ENCODE measurements around the gene THAP2.

DNA sequence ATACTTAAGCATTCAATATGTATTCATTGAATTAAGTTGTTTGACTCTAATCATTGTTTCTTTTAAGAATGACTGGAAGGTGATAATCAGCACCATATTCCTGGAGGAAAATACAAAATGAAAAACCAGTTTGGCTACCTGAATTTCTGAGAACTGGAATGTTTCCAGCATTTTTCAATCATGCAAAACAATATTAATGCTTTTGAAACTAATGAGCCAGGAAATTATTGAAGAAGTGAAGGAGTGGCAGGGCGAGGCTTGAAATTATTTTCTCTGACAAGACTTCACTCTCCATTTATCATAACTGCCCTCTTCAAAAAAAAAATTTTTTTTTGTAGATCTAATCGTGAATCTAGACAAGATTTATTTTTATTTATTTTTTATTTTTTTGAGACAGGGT is 40.8 kb downstream of the THAP2 start:
- no peak for TF ChIP-seq POLR2AphosphoS5 (IDR thresholded peaks at IDR 0.05)
- TF ChIP-seq, protein P1, sequence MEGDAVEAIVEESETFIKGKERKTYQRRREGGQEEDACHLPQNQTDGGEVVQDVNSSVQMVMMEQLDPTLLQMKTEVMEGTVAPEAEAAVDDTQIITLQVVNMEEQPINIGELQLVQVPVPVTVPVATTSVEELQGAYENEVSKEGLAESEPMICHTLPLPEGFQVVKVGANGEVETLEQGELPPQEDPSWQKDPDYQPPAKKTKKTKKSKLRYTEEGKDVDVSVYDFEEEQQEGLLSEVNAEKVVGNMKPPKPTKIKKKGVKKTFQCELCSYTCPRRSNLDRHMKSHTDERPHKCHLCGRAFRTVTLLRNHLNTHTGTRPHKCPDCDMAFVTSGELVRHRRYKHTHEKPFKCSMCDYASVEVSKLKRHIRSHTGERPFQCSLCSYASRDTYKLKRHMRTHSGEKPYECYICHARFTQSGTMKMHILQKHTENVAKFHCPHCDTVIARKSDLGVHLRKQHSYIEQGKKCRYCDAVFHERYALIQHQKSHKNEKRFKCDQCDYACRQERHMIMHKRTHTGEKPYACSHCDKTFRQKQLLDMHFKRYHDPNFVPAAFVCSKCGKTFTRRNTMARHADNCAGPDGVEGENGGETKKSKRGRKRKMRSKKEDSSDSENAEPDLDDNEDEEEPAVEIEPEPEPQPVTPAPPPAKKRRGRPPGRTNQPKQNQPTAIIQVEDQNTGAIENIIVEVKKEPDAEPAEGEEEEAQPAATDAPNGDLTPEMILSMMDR (IDR thresholded peaks at IDR 0.05), result no peak

Measured in transverse colon (tissue), 4 donors.